ENCODE measurements around the gene ACAD11.

GRCh38 chr3:132662212-132662611, 2.6 kb upstream of the ACAD11 start:
- TF ChIP-seq YY1 (IDR thresholded peaks at IDR 0.05; ENCODE audit: extremely low read depth, insufficient replicate concordance, low read depth, low read length) (no peak), TCF7L2 (IDR thresholded peaks at IDR 0.05; ENCODE audit: borderline replicate concordance, extremely low read depth, insufficient read depth, insufficient read length) (no peak), SIN3A (IDR thresholded peaks at IDR 0.05; ENCODE audit: low read depth) (no peak), RAD21 (IDR thresholded peaks at IDR 0.05; ENCODE audit: low read depth) (no peak), POLR2AphosphoS5 (IDR thresholded peaks at IDR 0.05; ENCODE audit: low read depth, low read length) (no peak), EZH2 (IDR thresholded peaks at IDR 0.05) (no peak), ELF1 (IDR thresholded peaks at IDR 0.05; ENCODE audit: borderline replicate concordance, low read depth) (no peak), POLR2A (IDR thresholded peaks at IDR 0.05; ENCODE audit: borderline replicate concordance, extremely low read depth, insufficient read depth, insufficient read length) (no peak), ZFX (IDR thresholded peaks at IDR 0.05) (no peak)
- TF ChIP-seq, protein P1, sequence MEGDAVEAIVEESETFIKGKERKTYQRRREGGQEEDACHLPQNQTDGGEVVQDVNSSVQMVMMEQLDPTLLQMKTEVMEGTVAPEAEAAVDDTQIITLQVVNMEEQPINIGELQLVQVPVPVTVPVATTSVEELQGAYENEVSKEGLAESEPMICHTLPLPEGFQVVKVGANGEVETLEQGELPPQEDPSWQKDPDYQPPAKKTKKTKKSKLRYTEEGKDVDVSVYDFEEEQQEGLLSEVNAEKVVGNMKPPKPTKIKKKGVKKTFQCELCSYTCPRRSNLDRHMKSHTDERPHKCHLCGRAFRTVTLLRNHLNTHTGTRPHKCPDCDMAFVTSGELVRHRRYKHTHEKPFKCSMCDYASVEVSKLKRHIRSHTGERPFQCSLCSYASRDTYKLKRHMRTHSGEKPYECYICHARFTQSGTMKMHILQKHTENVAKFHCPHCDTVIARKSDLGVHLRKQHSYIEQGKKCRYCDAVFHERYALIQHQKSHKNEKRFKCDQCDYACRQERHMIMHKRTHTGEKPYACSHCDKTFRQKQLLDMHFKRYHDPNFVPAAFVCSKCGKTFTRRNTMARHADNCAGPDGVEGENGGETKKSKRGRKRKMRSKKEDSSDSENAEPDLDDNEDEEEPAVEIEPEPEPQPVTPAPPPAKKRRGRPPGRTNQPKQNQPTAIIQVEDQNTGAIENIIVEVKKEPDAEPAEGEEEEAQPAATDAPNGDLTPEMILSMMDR (IDR thresholded peaks at IDR 0.05 in 2 of 3, conservative IDR thresholded peaks at IDR 0.05 in 1 of 3; ENCODE audit: borderline replicate concordance in 1 of 3, insufficient read depth in 1 of 3, low read depth in 2 of 3, low read length in 2 of 3): no peak

All from HCT116 (cell line).